Measurements from ENCODE around the gene PHF23. TPM values are rescaled to one million over a fixed set of nuclear protein-coding genes. Genes with fewer than 3 reads are reported as not detected.

Gene PHF23
- total and polyA plus RNA-seq, 9 of the 15 experiments (the other 6 are each of a cell fraction or from before 2014, with no cell fraction given) = 7.4 to 87.5 (median 33.7) TPM

- TF ChIP-seq, protein P1, sequence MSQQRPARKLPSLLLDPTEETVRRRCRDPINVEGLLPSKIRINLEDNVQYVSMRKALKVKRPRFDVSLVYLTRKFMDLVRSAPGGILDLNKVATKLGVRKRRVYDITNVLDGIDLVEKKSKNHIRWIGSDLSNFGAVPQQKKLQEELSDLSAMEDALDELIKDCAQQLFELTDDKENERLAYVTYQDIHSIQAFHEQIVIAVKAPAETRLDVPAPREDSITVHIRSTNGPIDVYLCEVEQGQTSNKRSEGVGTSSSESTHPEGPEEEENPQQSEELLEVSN (IDR thresholded peaks at IDR 0.05; ENCODE audit: borderline replicate concordance in 1 of 2, extremely low read depth in 1 of 2, insufficient read depth in 1 of 2, insufficient read length in 1 of 2, low read depth in 1 of 2, low read length in 1 of 2, poor library complexity in 1 of 2, severe bottlenecking in 1 of 2) = no peak
- TF ChIP-seq POLR3G (IDR thresholded peaks at IDR 0.05; ENCODE audit: extremely low read depth, insufficient read length, insufficient replicate concordance) (no peak), BHLHE40 (IDR thresholded peaks at IDR 0.05; ENCODE audit: low read length) (no peak), KAT2B (IDR thresholded peaks at IDR 0.05; ENCODE audit: low read depth, low read length) (no peak)
These were observed 19.7 kb upstream of the PHF23 start (continued) for GRCh38 chr17:7258731-7259554.

GRCh38 chr17:7256766-7257456 is 17.7 kb upstream of the PHF23 start:
- peaks cover 17% of the 10 kb centered on the region for H3K79me2 ChIP-seq (ENCODE audit: control insufficient read depth, insufficient read depth, low read length)
- peaks cover 63% of the 10 kb centered on the region; the same call in 2 of the 3 replicates for H3K36me3 ChIP-seq (ENCODE audit: control insufficient read depth, insufficient read depth, low read length)
- no peak overlapping the region for H3K4me2 ChIP-seq (ENCODE audit: insufficient read depth, low read length)
- ChIA-PET CTCF (ENCODE audit: low intra/inter-chr PET ratio) (no interaction called here), POLR2A (interaction anchor here (0.6 to 1.4 kb wide), 3 partner anchors 14 to 34 kb away, joined by 3 to 6 read pairs (median 4); partner anchors contain the start of gene PHF23)
- no peak for DNase-seq (ENCODE audit: extremely low read depth in 1 of 4, low spot score in 3 of 4)
- in situ Hi-C loops (cut with MboI) (no loop called here), intact Hi-C loops (cut with micrococcal nuclease) (no loop called here)
- H3K27ac ChIP-seq (ENCODE audit: extremely low read depth, low read depth, low read length) = no peak overlapping the region
- no TSS peak for BruUV-seq (replicated peaks)
- peaks cover 5 to 15% of the 10 kb centered on the region in 2 experiments; a peak in 3 of 5 replicates for H3K4me1 ChIP-seq (replicated peaks in 1 of 2; ENCODE audit: control insufficient read depth in 2 of 2, insufficient read depth in 2 of 2, low read length in 2 of 2)
- H3K9ac ChIP-seq (ENCODE audit: insufficient read depth in 1 of 2, low read depth in 2 of 2, low read length in 2 of 2) = peak overlapping the region in 1 of 2 experiments; percentile 35; a peak in 1 of 4 replicates
- 89% methylated on average over 5 of the region's 8 CpGs for WGBS (ENCODE audit: insufficient coverage, low coverage, missing lambda C conversion rate)
- H3K9me3 ChIP-seq (replicated peaks; ENCODE audit: control insufficient read depth, insufficient read depth, low read depth, low read length) = no peaks in the 10 kb centered on the region
- ATAC-seq = no peak
- H3K9me1 ChIP-seq (ENCODE audit: control insufficient read depth, insufficient read depth, low read length) = no peaks in the 10 kb centered on the region
- no peak for FAIRE-seq
- no peaks in the 10 kb centered on the region for H3K27me3 ChIP-seq (ENCODE audit: control insufficient read depth in 2 of 2, insufficient read depth in 2 of 2, low read length in 2 of 2)
- no peaks in the 10 kb centered on the region for H4K20me1 ChIP-seq (replicated peaks; ENCODE audit: control insufficient read depth, insufficient read depth, low read length)
- no peak overlapping the region for H2AFZ ChIP-seq (ENCODE audit: low read depth, low read length)
- no peak overlapping the region for H3K4me3 ChIP-seq
- no peak for TF ChIP-seq ZNF764 (CRISPR knock-in tag; IDR thresholded peaks at IDR 0.05; ENCODE audit: low read depth)
- TF ChIP-seq JUN (IDR thresholded peaks at IDR 0.05; ENCODE audit: borderline replicate concordance, low read depth, low read length) = no peak
- TF ChIP-seq JUN (CRISPR knock-in tag; IDR thresholded peaks at IDR 0.05; ENCODE audit: borderline replicate concordance) = no peak
- TF ChIP-seq IRF2 (CRISPR knock-in tag; IDR thresholded peaks at IDR 0.05) = no peak
- TF ChIP-seq TSC22D4 (tag; IDR thresholded peaks at IDR 0.05) = no peak
- TF ChIP-seq SUPT5H (IDR thresholded peaks at IDR 0.05) = no peak
- TF ChIP-seq LCOR (CRISPR knock-in tag; IDR thresholded peaks at IDR 0.05) = no peak
- TF ChIP-seq GTF2A2 (tag; IDR thresholded peaks at IDR 0.05) = no peak
- TF ChIP-seq TOE1 (IDR thresholded peaks at IDR 0.05; ENCODE audit: borderline replicate concordance) = no peak
- no peak for TF ChIP-seq TOE1 (CRISPR knock-in tag; IDR thresholded peaks at IDR 0.05; ENCODE audit: borderline replicate concordance, low read depth)
- no peak for TF ChIP-seq BACH1 (tag; IDR thresholded peaks at IDR 0.05)
- TF ChIP-seq MCM5 (IDR thresholded peaks at IDR 0.05; ENCODE audit: low read depth) = no peak
- TF ChIP-seq BDP1 (IDR thresholded peaks at IDR 0.05; ENCODE audit: insufficient read depth, insufficient read length) = no peak
- TF ChIP-seq, protein P2, sequence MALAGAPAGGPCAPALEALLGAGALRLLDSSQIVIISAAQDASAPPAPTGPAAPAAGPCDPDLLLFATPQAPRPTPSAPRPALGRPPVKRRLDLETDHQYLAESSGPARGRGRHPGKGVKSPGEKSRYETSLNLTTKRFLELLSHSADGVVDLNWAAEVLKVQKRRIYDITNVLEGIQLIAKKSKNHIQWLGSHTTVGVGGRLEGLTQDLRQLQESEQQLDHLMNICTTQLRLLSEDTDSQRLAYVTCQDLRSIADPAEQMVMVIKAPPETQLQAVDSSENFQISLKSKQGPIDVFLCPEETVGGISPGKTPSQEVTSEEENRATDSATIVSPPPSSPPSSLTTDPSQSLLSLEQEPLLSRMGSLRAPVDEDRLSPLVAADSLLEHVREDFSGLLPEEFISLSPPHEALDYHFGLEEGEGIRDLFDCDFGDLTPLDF (CRISPR knock-in tag; IDR thresholded peaks at IDR 0.05) = no peak

All from K562 (cell line).